Measurements from ENCODE around the gene MIGA2.

The MIGA2 gene

GRCh38 chr9:129038109-129038852, 1.9 kb downstream of the MIGA2 start:
- DNase-seq (ENCODE audit: low read depth), result no peak

GRCh38 chr9:129040113-129040643, 3.8 kb downstream of the MIGA2 start:
- no peak for DNase-seq (ENCODE audit: low read depth)

GRCh38 chr9:129042016-129042415, 5.6 kb downstream of the MIGA2 start:
- no peak for DNase-seq (ENCODE audit: low read depth)

GRCh38 chr9:129052592-129052991, 16.2 kb downstream of the MIGA2 start:
- DNase-seq (ENCODE audit: low read depth), result no peak

- DNase-seq (ENCODE audit: low read depth), result no peak
Observed at GRCh38 chr9:129053020-129053419, 16.6 kb downstream of the MIGA2 start.

- no peak for DNase-seq (ENCODE audit: low read depth)
Observed at GRCh38 chr9:129054163-129054851, 17.9 kb downstream of the MIGA2 start.

GRCh38 chr9:129058965-129059795, 22.8 kb downstream of the MIGA2 start:
- DNase-seq (ENCODE audit: low read depth), result no peak

GRCh38 chr9:129059796-129060785, 23.7 kb downstream of the MIGA2 start:
- DNase-seq (ENCODE audit: low read depth), result no peak

- no peak for DNase-seq (ENCODE audit: low read depth)
Observed at GRCh38 chr9:129060991-129061390, 24.6 kb downstream of the MIGA2 start.

GRCh38 chr9:129063061-129063460, 26.6 kb downstream of the MIGA2 start:
- no peak for DNase-seq (ENCODE audit: low read depth)

GRCh38 chr9:129064499-129064908, 28.1 kb downstream of the MIGA2 start:
- DNase-seq (ENCODE audit: low read depth), result no peak

- no peak for DNase-seq (ENCODE audit: low read depth)
Observed at GRCh38 chr9:129068110-129068509, 31.7 kb downstream of the MIGA2 start.

GRCh38 chr9:129068990-129069861, 32.8 kb downstream of the MIGA2 start:
- peak; percentile 54 for DNase-seq (ENCODE audit: low read depth)

GRCh38 chr9:129069862-129070641, 33.6 kb downstream of the MIGA2 start:
- no peak for DNase-seq (ENCODE audit: low read depth)

- no peak for DNase-seq (ENCODE audit: low read depth)
Observed at GRCh38 chr9:129070696-129071525, 34.5 kb downstream of the MIGA2 start.

- DNase-seq (ENCODE audit: low read depth), result no peak
Observed at GRCh38 chr9:129071526-129072126, 35.2 kb downstream of the MIGA2 start.

GRCh38 chr9:129072171-129072570, 35.7 kb downstream of the MIGA2 start:
- no peak for DNase-seq (ENCODE audit: low read depth)

GRCh38 chr9:129073404-129073803, 37.0 kb downstream of the MIGA2 start:
- DNase-seq (ENCODE audit: low read depth), result no peak
